GM12874 (cell line): Measurements from ENCODE around the gene TSPAN4.

Experiments used
- TF ChIP-seq, protein P1 (sequence below): IDR thresholded peaks from 2 replicates; pipeline ENCODE4 v1.5.1; 2011; ENCODE audit warnings: low read depth, mild to moderate bottlenecking, control low read depth, low read length, moderate library complexity; ENCODE audit not compliant: insufficient read depth

TSPAN4 gene

DNA sequence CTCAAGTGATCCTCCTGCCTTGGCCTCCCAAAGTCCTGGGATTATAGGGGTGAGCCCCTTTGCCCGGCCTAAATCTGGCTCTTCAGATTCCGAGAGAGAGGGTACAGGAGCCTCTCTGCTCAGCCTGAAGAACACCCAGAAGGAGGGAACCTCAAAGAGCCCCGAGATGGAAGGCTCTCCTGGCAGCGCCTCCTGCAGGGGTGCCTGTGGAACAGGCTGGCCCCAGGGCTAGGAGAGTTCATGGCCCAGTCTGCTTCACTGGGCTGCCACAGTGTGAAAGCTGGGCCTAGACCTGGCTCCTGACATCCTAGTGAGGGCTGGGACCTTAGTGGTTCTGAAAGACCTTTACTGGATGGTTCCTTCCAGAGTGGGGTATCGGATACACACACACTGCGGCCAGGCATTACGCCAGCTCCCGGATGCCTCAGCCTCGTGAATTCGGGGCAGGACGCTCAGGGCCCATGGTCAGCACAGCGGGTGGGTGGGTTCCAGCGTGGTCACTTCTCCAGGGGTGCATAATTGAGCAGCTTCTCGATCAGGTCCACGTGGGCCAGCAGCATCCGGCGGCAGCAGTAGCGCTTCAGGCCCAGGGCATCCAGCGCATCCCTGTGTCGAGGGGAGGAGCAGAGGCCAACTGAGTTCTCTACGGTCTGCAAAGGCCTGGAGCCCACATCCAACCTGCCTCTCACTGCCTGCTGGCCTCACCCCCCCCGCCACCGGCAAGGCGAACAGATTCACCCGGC, 2.6 kb upstream of the TSPAN4 start:
- TF ChIP-seq, protein P1, sequence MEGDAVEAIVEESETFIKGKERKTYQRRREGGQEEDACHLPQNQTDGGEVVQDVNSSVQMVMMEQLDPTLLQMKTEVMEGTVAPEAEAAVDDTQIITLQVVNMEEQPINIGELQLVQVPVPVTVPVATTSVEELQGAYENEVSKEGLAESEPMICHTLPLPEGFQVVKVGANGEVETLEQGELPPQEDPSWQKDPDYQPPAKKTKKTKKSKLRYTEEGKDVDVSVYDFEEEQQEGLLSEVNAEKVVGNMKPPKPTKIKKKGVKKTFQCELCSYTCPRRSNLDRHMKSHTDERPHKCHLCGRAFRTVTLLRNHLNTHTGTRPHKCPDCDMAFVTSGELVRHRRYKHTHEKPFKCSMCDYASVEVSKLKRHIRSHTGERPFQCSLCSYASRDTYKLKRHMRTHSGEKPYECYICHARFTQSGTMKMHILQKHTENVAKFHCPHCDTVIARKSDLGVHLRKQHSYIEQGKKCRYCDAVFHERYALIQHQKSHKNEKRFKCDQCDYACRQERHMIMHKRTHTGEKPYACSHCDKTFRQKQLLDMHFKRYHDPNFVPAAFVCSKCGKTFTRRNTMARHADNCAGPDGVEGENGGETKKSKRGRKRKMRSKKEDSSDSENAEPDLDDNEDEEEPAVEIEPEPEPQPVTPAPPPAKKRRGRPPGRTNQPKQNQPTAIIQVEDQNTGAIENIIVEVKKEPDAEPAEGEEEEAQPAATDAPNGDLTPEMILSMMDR, result peak; percentile 35; the same call in 1 of the 2 replicates

DNA sequence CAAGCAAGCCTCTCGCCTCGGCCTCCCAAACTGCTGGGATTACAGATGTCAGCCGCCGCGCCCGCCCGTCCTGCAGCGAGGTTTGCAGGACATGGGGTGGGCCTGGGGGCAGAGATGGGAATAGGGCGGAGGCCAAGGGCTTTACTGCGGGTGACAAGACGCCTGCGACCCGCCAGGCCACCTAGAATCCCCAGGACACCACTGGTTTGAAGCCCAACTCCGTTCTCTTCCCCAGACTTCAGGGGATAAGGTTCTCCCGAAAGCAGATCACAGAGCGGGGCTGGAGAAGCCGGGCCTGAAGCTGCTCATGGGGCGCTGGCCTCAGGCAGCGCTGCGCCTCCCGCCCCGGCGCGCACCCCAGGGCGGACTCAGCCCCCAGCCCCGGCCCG, 677 bp upstream of the TSPAN4 start:
- TF ChIP-seq, protein P1, result no peak

DNA sequence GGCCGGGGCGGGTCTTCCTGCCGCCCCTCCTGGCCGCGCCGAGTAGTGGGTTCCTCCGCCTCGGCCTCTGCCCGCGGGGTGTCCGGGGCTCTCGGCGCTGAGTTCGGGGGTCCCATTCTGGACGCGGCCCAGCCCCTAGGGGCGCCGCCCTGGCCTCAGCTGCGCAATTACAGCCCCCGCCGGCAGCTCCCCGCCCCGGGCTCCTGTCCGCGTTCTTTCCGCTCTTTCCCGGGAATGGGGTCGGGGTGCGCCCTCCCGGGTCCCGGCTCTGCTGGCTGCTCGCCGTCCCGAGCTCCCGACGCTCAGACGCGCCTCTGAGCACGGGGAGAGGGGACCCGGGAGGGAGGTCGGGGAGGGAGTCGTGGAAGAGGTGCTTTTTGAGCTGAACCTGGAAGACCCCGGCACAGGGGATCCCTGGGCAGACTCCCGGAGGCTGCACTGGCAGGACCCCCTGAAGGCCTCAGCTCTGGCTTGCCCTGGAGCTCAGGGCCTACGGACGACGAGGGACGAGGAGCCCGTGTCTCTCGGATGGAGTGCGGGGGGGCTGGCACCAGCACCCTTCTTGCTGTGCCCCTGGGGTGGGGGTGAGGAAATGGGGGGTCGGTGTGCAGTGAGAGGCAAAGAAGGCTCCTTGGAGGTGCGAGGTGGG, 558 bp downstream of the TSPAN4 start:
- TF ChIP-seq, protein P1, result peak; percentile 38

DNA sequence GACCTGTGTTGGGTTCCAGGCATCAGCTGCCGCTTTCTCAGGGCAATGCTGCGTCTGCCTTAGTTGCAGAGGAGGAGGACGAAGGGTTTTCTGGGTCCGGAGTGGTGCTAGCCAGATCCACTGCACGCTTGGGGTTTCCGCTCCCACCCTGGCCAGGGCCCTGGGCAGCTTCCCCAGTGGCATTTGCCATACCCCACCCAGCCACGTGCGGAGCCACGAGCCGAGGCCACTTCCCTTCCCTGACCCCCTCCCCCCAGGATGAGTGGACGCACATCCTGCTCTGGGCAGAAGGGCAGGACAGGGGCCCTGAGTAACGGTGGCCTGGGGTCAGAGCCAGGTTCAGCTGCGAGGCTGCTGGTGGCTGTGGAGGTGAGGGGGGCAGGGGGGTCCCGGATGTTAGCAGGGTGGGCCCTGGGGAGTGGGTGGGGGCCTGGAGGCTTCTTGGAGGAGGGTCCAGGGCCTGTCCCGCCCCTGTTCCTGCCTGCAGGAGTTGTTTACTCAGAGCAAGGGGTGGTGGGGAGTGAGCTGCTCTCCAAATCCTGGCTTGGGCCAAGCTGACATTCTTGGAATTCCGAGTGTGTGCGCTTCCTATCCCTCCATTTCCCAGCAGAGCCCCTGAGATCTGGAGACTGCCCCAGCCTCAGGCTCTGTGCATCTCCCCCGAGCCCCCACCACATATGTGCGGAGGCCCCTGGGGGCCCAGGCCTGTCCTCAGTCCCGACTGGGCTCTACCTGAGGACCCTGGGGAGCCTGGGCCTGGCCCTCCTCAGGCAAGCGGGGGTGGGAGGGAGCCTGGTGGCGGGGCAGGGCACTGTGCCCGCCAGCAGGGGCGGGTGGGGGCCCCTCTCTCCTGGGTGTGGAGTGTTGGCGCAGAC, 1.4 kb downstream of the TSPAN4 start:
- TF ChIP-seq, protein P1, result peak; percentile 10; the same call in 1 of the 2 replicates

DNA sequence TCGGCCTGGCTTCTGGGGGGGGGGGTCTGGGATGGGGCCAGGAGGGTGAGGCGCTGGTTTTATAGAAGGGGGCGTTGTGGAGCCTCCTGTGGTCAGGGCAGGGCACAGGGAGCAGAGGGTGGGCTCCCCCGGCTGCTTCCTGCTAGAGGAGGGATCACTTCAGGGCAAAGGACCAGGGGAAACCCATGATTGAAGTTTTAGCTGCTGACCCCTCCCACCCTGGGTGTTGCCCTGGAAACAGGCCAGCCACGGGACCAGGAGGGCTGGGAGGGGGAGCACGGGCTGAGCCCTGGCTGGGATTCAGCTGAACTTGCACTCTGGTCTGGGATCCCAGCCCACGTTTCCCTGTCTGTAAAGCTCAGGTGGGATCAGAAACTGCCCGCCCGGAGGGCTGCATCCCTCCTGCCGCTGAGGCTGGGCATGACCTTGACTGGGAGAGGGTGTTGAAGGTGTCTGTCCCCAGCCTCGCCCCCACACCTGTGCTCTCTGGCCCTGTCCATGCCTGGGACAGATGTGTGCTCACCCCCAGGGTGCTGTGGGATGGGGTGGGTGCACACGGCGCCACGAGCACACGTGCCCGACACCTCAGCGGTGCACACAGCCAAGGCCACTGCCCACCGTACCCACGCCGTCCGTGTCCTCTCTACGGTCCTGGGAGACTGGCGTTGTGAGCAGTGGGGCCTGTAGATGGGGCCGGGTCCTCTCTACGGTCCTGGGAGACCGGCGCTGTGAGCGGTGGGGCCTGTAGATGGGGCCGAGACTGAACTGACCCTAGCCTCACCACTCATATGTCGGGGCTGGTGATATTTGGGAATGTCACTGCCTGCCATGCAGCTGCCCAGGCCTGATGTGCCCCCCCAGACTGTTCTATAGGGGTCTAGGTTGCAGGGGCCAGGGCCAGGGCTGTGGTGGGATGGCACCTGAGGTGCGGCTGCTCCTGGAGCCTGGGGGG, 2.3 kb downstream of the TSPAN4 start:
- TF ChIP-seq, protein P1, result no peak

DNA sequence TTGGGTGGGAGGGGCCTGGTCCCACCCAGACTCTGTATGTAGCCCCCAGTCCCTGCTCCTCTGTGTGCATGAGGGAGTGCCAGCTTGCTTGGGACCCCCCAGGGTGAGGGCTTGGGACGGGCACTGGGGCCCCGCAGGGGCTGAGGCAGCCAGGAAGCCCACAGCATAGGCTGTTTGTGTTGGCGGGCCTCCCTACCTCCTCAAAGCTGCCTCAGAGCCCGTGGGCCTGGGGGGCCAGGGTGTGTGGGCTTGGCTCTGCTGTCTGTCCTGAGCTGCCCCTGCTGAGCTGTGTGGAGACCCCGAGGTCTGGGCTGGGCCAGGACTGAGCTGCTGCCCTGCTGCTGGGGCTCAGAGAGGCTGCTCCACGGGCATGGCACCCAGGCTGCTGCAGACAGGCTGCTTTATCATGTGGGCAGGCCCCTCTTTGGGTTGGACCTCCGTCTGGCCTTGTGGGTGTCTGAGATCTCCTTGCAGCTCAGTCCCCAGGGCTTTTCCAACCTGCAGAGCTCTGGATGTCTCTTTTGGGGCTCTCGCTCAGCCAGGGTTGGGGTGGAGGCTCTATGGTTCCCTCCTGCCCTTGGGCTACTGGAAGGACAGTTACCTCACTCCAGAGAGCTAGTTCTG, 3.3 kb downstream of the TSPAN4 start:
- TF ChIP-seq, protein P1, result no peak
